ENCODE results near the gene SLF1.

The SLF1 gene

DNA sequence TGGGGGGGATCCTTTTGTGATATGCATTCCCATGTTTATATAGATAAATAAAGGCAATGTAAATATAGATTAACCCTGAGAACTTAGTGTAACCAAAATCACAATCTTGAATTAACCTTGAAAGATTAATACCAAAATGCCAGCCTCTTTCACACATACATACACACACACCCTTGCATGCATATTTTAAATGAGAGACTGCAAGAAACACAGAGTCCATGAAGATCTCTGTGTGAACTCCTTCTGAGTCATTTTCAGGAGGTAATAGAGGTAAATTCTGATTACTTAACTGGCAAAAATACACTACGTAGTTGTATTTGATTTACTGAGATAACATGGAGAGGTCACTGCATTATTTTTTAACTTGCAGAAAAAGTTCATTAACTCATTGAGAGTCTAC, 118.0 kb downstream of the SLF1 start:
- H3K27me3 ChIP-seq (replicated peaks in 2 of 5; ENCODE audit: control insufficient read depth in 4 of 5, insufficient read depth in 5 of 5, low read length in 4 of 5) = no peaks in the 10 kb centered on the region
- no peak for DNase-seq
- no peak overlapping the region for H3K4me3 ChIP-seq (ENCODE audit: control insufficient read depth in 1 of 7, extremely low read depth in 1 of 7, insufficient read depth in 4 of 7, low read depth in 2 of 7, low read length in 6 of 7)
- peaks cover 0 to 2% (median 0%) of the 10 kb centered on the region in 4 experiments for H3K36me3 ChIP-seq (ENCODE audit: control insufficient read depth in 4 of 4, insufficient read depth in 4 of 4, low read length in 3 of 4)
- ChIA-PET CTCF (interaction anchor here (0.8 to 2.5 kb wide), 4 partner anchors 11 to 55 kb away, joined by 3 to 19 read pairs (median 5); no protein-coding TSS in a partner anchor), POLR2A (no interaction called here)
- H3K9me3 ChIP-seq (ENCODE audit: control extremely low read depth in 1 of 5, control insufficient read depth in 4 of 5, insufficient read depth in 2 of 5, low read depth in 1 of 5, low read length in 4 of 5) = no peaks in the 10 kb centered on the region
- H3K4me1 ChIP-seq (ENCODE audit: control extremely low read depth in 1 of 4, control insufficient read depth in 4 of 4, insufficient read depth in 4 of 4, low read length in 3 of 4) = peaks cover 0 to 2% (median 1%) of the 10 kb centered on the region in 4 experiments
- H3K27ac ChIP-seq (ENCODE audit: insufficient read depth in 1 of 2, low read depth in 1 of 2, low read length in 2 of 2, poor library complexity in 1 of 2, severe bottlenecking in 2 of 2) = no peak overlapping the region
- WGBS (ENCODE audit: insufficient coverage) = 80% methylated on average over 1 of the region's 1 CpG

DNA sequence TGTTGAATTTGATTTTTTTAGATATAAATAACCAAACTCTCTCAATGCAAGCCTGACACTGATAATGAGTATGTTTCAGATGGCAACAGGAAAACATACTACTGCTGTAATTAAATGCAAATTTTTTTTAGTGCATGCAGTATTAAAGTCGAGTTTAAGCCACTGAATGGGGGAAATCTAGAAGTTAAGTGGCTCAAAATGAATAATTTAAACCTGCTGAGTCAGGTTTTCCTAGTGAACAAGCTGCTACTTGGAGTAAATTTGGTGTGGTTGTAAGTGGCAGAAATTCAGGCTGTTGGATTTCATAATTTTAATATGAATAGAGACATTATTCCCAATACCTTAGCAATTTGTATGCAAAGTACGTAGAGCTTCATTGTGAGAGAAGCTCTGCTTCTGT, 121.8 kb downstream of the SLF1 start:
- H3K9me3 ChIP-seq (ENCODE audit: control extremely low read depth in 1 of 5, control insufficient read depth in 4 of 5, insufficient read depth in 2 of 5, low read depth in 1 of 5, low read length in 4 of 5) = no peaks in the 10 kb centered on the region
- no peaks in the 10 kb centered on the region for H3K27me3 ChIP-seq (replicated peaks in 2 of 5; ENCODE audit: control insufficient read depth in 4 of 5, insufficient read depth in 5 of 5, low read length in 4 of 5)
- ChIA-PET POLR2A (no interaction called here), CTCF (no interaction called here)
- no peak overlapping the region for H3K4me3 ChIP-seq (ENCODE audit: control insufficient read depth in 1 of 7, extremely low read depth in 1 of 7, insufficient read depth in 4 of 7, low read depth in 2 of 7, low read length in 6 of 7)
- no peaks in the 10 kb centered on the region for H3K36me3 ChIP-seq (ENCODE audit: control insufficient read depth in 4 of 4, insufficient read depth in 4 of 4, low read length in 3 of 4)
- DNase-seq = no peak
- no peak overlapping the region for H3K27ac ChIP-seq (ENCODE audit: insufficient read depth in 1 of 2, low read depth in 1 of 2, low read length in 2 of 2, poor library complexity in 1 of 2, severe bottlenecking in 2 of 2)
- 71% methylated on average over 2 of the region's 2 CpGs for WGBS (ENCODE audit: insufficient coverage)
- peaks cover 0 to 18% (median 5%) of the 10 kb centered on the region in 4 experiments for H3K4me1 ChIP-seq (ENCODE audit: control extremely low read depth in 1 of 4, control insufficient read depth in 4 of 4, insufficient read depth in 4 of 4, low read length in 3 of 4)

DNA sequence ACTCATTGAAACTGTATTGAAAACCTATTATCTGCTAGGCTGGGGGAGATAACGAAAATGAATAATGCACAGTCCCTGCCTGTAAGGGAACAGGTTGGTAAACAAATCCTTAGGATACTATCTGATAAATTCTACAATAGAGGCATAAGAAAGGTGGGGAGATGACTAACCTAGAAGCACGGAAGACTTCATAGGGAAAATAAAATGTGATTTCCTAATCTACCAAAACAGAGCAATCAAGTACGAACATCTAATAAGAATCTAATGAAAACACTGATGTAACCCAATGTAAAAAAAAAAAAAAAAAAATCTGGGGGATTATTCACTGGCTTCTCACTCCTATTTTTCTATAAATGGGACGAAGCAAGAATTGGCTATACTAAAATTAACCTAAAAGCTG, 124.4 kb downstream of the SLF1 start:
- CTCF ChIA-PET = no interaction called here
- peaks cover 7 to 35% (median 12%) of the 10 kb centered on the region in 4 experiments for H3K4me1 ChIP-seq (ENCODE audit: control extremely low read depth in 1 of 4, control insufficient read depth in 4 of 4, insufficient read depth in 4 of 4, low read length in 3 of 4)
- H3K27ac ChIP-seq (ENCODE audit: insufficient read depth in 1 of 2, low read depth in 1 of 2, low read length in 2 of 2, poor library complexity in 1 of 2, severe bottlenecking in 2 of 2) = no peak overlapping the region
- no peaks in the 10 kb centered on the region for H3K9me3 ChIP-seq (ENCODE audit: control extremely low read depth in 1 of 5, control insufficient read depth in 4 of 5, insufficient read depth in 2 of 5, low read depth in 1 of 5, low read length in 4 of 5)
- no CpG with 5 or more reads among the region's 4 CpGs for WGBS (ENCODE audit: insufficient coverage)
- H3K36me3 ChIP-seq (ENCODE audit: control insufficient read depth in 4 of 4, insufficient read depth in 4 of 4, low read length in 3 of 4) = no peaks in the 10 kb centered on the region
- H3K27me3 ChIP-seq (replicated peaks in 2 of 5; ENCODE audit: control insufficient read depth in 4 of 5, insufficient read depth in 5 of 5, low read length in 4 of 5) = no peaks in the 10 kb centered on the region
- no peak overlapping the region for H3K4me3 ChIP-seq (ENCODE audit: control insufficient read depth in 1 of 7, extremely low read depth in 1 of 7, insufficient read depth in 4 of 7, low read depth in 2 of 7, low read length in 6 of 7)
- no peak for DNase-seq
- POLR2A ChIA-PET = interaction anchor here (0.7 kb wide), 1 partner anchor 875 kb away, joined by 6 read pairs; no protein-coding TSS in a partner anchor

DNA sequence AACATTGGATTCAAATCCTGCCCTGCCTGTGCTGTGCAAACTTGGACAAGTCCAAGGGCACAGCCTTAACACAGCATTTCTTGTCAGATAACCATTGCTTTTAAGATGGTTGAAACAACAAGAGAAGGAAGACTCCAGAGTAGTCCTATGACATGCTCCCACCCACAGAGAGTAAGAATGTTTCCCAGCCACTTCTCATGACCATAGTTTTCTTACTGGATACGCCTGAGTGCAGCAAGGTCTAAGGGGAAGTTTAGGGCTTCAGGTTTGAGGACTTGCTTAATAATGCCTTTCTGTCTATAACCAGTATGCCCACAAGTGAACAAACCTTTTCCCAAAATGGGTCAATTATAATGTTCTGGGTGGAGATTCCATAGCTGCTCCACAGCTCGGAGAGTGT, 126.4 kb downstream of the SLF1 start:
- no peak overlapping the region for H3K27ac ChIP-seq (ENCODE audit: insufficient read depth in 1 of 2, low read depth in 1 of 2, low read length in 2 of 2, poor library complexity in 1 of 2, severe bottlenecking in 2 of 2)
- no peaks in the 10 kb centered on the region for H3K36me3 ChIP-seq (ENCODE audit: control insufficient read depth in 4 of 4, insufficient read depth in 4 of 4, low read length in 3 of 4)
- 90% methylated on average over 2 of the region's 2 CpGs for WGBS (ENCODE audit: insufficient coverage)
- peaks cover 7 to 50% (median 22%) of the 10 kb centered on the region in 4 experiments for H3K4me1 ChIP-seq (ENCODE audit: control extremely low read depth in 1 of 4, control insufficient read depth in 4 of 4, insufficient read depth in 4 of 4, low read length in 3 of 4)
- no peak overlapping the region for H3K4me3 ChIP-seq (ENCODE audit: control insufficient read depth in 1 of 7, extremely low read depth in 1 of 7, insufficient read depth in 4 of 7, low read depth in 2 of 7, low read length in 6 of 7)
- DNase-seq = no peak
- POLR2A ChIA-PET = no interaction called here
- no peaks in the 10 kb centered on the region for H3K27me3 ChIP-seq (replicated peaks in 2 of 5; ENCODE audit: control insufficient read depth in 4 of 5, insufficient read depth in 5 of 5, low read length in 4 of 5)
- CTCF ChIA-PET = interaction anchor here (1.0 kb wide), 1 partner anchor 42 kb away, joined by 3 read pairs; no protein-coding TSS in a partner anchor
- no peaks in the 10 kb centered on the region for H3K9me3 ChIP-seq (ENCODE audit: control extremely low read depth in 1 of 5, control insufficient read depth in 4 of 5, insufficient read depth in 2 of 5, low read depth in 1 of 5, low read length in 4 of 5)

DNA sequence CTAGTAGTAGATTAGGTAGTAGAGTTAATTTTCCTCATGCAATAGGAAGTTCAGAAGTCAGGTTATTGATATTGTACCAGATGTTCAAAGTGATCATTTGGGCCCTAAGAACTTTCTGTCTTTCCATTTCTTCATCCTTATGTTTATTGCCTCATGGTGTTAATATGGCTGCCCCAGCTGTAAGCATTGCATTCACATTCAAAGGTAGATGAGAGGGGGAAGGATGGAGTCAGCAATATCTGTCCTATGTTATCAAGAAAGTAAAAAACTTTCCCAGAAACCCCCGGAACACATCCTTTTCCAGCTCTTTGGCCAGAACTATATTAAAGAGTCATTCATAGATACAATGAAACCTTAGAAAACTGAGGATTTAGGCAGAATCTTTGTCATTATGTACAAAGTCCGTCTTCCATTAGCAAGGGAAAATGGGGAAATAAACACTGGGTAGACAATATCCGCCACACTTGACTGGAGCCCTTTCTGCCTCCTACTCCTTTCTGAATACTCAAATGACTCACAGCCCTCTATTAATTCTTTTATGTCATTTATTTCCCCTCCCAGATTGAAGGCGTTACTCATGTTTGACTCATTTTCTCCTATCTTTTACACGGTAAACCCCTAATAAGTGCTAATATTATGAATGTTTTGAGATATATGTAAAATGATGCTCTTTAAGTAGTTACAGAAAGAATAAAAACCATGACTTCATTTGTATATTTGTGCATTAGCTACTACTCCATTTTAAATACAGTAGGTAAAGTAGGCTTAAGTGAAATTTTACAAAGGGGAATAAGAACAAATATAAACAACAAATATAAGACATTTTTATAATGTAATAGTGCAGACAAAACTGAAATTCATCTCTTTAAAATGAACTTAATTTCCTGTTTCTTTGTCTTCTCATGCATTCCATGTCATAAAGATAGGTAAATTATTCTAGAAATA, 127.6 kb downstream of the SLF1 start:
- DNase-seq = peak in 1 of 3 donors; percentile 32
- Histone ChIP-seq H3K27me3 (replicated peaks in 2 of 5; ENCODE audit: control insufficient read depth in 4 of 5, insufficient read depth in 5 of 5, low read length in 4 of 5) (no peaks in the 10 kb centered on the region), H3K4me1 (ENCODE audit: control extremely low read depth in 1 of 4, control insufficient read depth in 4 of 4, insufficient read depth in 4 of 4, low read length in 3 of 4) (peaks cover 7 to 50% (median 22%) of the 10 kb centered on the region in 4 experiments), H3K4me3 (ENCODE audit: control insufficient read depth in 1 of 7, extremely low read depth in 1 of 7, insufficient read depth in 4 of 7, low read depth in 2 of 7, low read length in 6 of 7) (no peak overlapping the region), H3K27ac (ENCODE audit: insufficient read depth in 1 of 2, low read depth in 1 of 2, low read length in 2 of 2, poor library complexity in 1 of 2, severe bottlenecking in 2 of 2) (no peak overlapping the region), H3K36me3 (ENCODE audit: control insufficient read depth in 4 of 4, insufficient read depth in 4 of 4, low read length in 3 of 4) (no peaks in the 10 kb centered on the region), H3K9me3 (ENCODE audit: control extremely low read depth in 1 of 5, control insufficient read depth in 4 of 5, insufficient read depth in 2 of 5, low read depth in 1 of 5, low read length in 4 of 5) (no peaks in the 10 kb centered on the region)
- 100% methylated on average over 2 of the region's 5 CpGs for WGBS (ENCODE audit: insufficient coverage)
- CTCF ChIA-PET = interaction anchor here (1.0 to 2.9 kb wide), 4 partner anchors 8 to 43 kb away, joined by 3 to 19 read pairs (median 4); no protein-coding TSS in a partner anchor
- POLR2A ChIA-PET = no interaction called here

DNA sequence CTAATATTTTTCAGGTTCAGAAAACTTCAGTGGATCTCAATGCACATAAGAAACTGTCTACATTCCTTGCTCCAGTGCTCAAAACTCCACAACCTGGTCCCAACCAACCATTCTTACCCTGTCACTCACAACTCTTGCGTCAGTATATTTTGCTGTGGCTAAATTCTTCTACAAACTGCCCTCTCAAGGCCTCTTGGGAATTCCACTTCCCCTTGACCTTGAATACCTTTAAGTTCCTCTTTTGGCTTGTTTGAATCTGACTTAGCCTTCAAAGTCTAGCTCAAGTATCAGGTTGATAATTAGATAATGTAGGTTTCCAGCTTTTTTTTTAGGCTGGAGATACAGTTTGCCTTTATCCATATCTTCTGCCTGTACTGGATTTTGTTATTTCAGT, 128.3 kb downstream of the SLF1 start:
- CTCF ChIA-PET = interaction anchor here (1.7 to 2.9 kb wide), 3 partner anchors 8 to 14 kb away, joined by 4 to 19 read pairs (median 5); no protein-coding TSS in a partner anchor
- H3K27ac ChIP-seq (ENCODE audit: insufficient read depth in 1 of 2, low read depth in 1 of 2, low read length in 2 of 2, poor library complexity in 1 of 2, severe bottlenecking in 2 of 2) = no peak overlapping the region
- peaks cover 0 to 2% (median 0%) of the 10 kb centered on the region in 4 experiments for H3K36me3 ChIP-seq (ENCODE audit: control insufficient read depth in 4 of 4, insufficient read depth in 4 of 4, low read length in 3 of 4)
- POLR2A ChIA-PET = no interaction called here
- H3K9me3 ChIP-seq (ENCODE audit: control extremely low read depth in 1 of 5, control insufficient read depth in 4 of 5, insufficient read depth in 2 of 5, low read depth in 1 of 5, low read length in 4 of 5) = no peaks in the 10 kb centered on the region
- WGBS (ENCODE audit: insufficient coverage) = 0% methylated on average over 1 of the region's 1 CpG
- no peak overlapping the region for H3K4me3 ChIP-seq (ENCODE audit: control insufficient read depth in 1 of 7, extremely low read depth in 1 of 7, insufficient read depth in 4 of 7, low read depth in 2 of 7, low read length in 6 of 7)
- H3K4me1 ChIP-seq (ENCODE audit: control extremely low read depth in 1 of 4, control insufficient read depth in 4 of 4, insufficient read depth in 4 of 4, low read length in 3 of 4) = peaks cover 7 to 48% (median 21%) of the 10 kb centered on the region in 4 experiments
- H3K27me3 ChIP-seq (replicated peaks in 2 of 5; ENCODE audit: control insufficient read depth in 4 of 5, insufficient read depth in 5 of 5, low read length in 4 of 5) = no peaks in the 10 kb centered on the region
- peak; percentile 26 to 81 (median 75) for DNase-seq

Data from common myeloid progenitor, CD34-positive (primary cell).